Tibial nerve (tissue), 4 donors: ENCODE results near the gene TBX15.

Experiments
- EP300 ChIP-seq, 2 donors: sonication (generic); formaldehyde crosslinking; IDR thresholded peaks; one replicate each; pipeline ENCODE4 v1.6.1; 2017; ENCODE audit warnings: antibody characterized with exemption in 2 of 2, mild to moderate bottlenecking in 1 of 2
- POLR2A ChIP-seq, 2 donors: fragments of 450-650 bp; IDR thresholded peaks; one replicate each; pipeline ENCODE4 v1.6.1; 2017; ENCODE audit warnings: antibody characterized with exemption in 2 of 2, mild to moderate bottlenecking in 2 of 2, moderate library complexity in 2 of 2
- TF ChIP-seq, protein P1 (sequence below), 5 experiments: fragments of 200-600 bp in 3 of 5; fragments of 450-650 bp in 2 of 5; sonication (generic) in 3 of 5; IDR thresholded peaks; one replicate each; pipeline ENCODE4 v1.5.1; 2016 to 2019; ENCODE audit warnings: antibody characterized with exemption in 5 of 5, mild to moderate bottlenecking in 3 of 5, moderate library complexity in 2 of 5

DNA sequence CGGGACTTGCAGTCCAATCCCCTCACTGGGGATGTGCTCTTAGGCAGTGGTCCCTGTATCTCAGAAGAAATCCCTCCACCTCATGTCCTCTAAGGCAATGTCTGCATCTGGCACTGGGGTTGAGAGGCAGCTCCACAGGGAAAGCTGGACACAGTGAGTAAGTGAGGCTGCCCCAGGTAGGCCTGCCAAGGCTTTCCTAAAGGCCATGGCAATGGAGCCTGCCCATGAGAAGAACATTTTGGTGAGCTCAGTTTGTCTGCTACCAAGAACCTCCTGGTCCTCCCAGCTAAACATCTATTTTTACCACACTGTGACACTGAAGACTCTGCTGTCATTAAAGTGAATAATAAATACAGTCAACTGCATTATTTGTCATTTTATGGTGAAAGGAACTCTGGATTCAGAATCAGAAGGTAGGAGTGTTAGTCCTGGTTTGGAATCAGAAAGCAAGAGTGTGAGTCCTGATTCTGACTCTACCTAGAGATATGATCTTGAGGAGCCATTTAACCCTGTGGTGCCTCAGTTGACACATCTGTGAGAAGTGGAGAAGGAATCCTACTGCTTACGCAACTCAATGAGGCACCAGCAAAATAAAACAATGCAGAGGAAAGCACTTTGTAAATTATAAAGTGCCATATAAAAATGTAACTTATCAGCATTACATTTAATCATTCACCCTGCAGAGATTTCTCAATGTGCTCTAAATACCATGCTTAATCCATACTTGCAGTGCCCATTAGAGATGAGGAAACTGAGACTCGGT, 41.0 kb downstream of the TBX15 start:
- TF ChIP-seq, protein P1, sequence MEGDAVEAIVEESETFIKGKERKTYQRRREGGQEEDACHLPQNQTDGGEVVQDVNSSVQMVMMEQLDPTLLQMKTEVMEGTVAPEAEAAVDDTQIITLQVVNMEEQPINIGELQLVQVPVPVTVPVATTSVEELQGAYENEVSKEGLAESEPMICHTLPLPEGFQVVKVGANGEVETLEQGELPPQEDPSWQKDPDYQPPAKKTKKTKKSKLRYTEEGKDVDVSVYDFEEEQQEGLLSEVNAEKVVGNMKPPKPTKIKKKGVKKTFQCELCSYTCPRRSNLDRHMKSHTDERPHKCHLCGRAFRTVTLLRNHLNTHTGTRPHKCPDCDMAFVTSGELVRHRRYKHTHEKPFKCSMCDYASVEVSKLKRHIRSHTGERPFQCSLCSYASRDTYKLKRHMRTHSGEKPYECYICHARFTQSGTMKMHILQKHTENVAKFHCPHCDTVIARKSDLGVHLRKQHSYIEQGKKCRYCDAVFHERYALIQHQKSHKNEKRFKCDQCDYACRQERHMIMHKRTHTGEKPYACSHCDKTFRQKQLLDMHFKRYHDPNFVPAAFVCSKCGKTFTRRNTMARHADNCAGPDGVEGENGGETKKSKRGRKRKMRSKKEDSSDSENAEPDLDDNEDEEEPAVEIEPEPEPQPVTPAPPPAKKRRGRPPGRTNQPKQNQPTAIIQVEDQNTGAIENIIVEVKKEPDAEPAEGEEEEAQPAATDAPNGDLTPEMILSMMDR (IDR thresholded peaks at IDR 0.05): no peak
- TF ChIP-seq POLR2A (IDR thresholded peaks at IDR 0.05) (no peak), EP300 (IDR thresholded peaks at IDR 0.05) (no peak)
